ENCODE data around the gene BBS10. TPM values are rescaled to one million over a fixed set of nuclear protein-coding genes. Genes with fewer than 3 reads are reported as not detected.

BBS10 gene
- total and polyA plus RNA-seq, 2 donors (not counting 1 experiment from before 2014, with no cell fraction given) = 1.9 to 12.9 TPM

GRCh38 chr12:76384560-76384959 is 36.3 kb upstream of the BBS10 start:
- intact Hi-C loops (cut with micrococcal nuclease) = loop anchor here (10.0 kb wide), 1 partner anchor 200 kb away; no protein-coding TSS in a partner anchor
- H3K27ac ChIP-seq (ENCODE audit: low read length in 2 of 2) = no peak overlapping the region
- no peaks in the 10 kb centered on the region for H3K79me2 ChIP-seq (ENCODE audit: control insufficient read depth, insufficient read depth, low read length)
- H2AFZ ChIP-seq (ENCODE audit: insufficient read depth, low read depth, low read length, poor library complexity, severe bottlenecking) = no peak overlapping the region
- Mint-ChIP-seq H3K27me3 (no peaks in the 10 kb centered on the region), H3K4me3 (no peak overlapping the region), H3K4me1 (no peaks in the 10 kb centered on the region), H3K9me3 (ENCODE audit: insufficient read depth) (no peaks in the 10 kb centered on the region), H3K27ac (no peak overlapping the region)
- H3K4me3 ChIP-seq (ENCODE audit: control extremely low read depth in 1 of 5, extremely low read depth in 1 of 5, insufficient read depth in 1 of 5, low read depth in 2 of 5, low read length in 4 of 5) = no peak overlapping the region
- CTCF ChIA-PET = interaction anchor here (0.9 kb wide), 1 partner anchor 71 kb away, joined by 3 read pairs; no protein-coding TSS in a partner anchor
- no peaks in the 10 kb centered on the region for H3K4me1 ChIP-seq (ENCODE audit: control insufficient read depth in 2 of 2, insufficient read depth in 2 of 2, low read length in 2 of 2)
- DNase-seq = no peak
- 100% methylated on average over 2 of the region's 2 CpGs for WGBS (ENCODE audit: insufficient coverage)
- no peaks in the 10 kb centered on the region for H4K20me1 ChIP-seq (ENCODE audit: control insufficient read depth, insufficient read depth, low read length, poor library complexity, severe bottlenecking)
- TF ChIP-seq EZH2 (IDR thresholded peaks at IDR 0.05; ENCODE audit: borderline replicate concordance, insufficient read depth, low read depth, low read length, poor library complexity, severe bottlenecking) = no peak
- TF ChIP-seq CTCF (IDR thresholded peaks at IDR 0.05) = no peak
- no peaks in the 10 kb centered on the region for H3K9me3 ChIP-seq (ENCODE audit: control extremely low read depth in 1 of 3, control insufficient read depth in 2 of 3, insufficient read depth in 1 of 3, low read length in 2 of 3)
- no peak overlapping the region for H3K4me2 ChIP-seq (replicated peaks; ENCODE audit: low read depth, low read length, poor library complexity, severe bottlenecking)
- POLR2A ChIA-PET = no interaction called here
- H3K27me3 ChIP-seq (replicated peaks in 1 of 4; ENCODE audit: control extremely low read depth in 1 of 4, control insufficient read depth in 3 of 4, insufficient read depth in 4 of 4, low read length in 3 of 4) = no peaks in the 10 kb centered on the region
- H3K36me3 ChIP-seq (replicated peaks in 1 of 2; ENCODE audit: control extremely low read depth in 1 of 2, control insufficient read depth in 1 of 2, extremely low read depth in 1 of 2, insufficient read depth in 2 of 2, low read length in 1 of 2) = peaks cover 19 to 38% of the 10 kb centered on the region in 2 experiments
- ATAC-seq (ENCODE audit: low read depth) = no peak
- H3K9ac ChIP-seq (ENCODE audit: low read length) = no peak overlapping the region

- no peak overlapping the region for H3K4me2 ChIP-seq (replicated peaks; ENCODE audit: low read depth, low read length, poor library complexity, severe bottlenecking)
- H3K36me3 ChIP-seq (replicated peaks in 1 of 2; ENCODE audit: control extremely low read depth in 1 of 2, control insufficient read depth in 1 of 2, extremely low read depth in 1 of 2, insufficient read depth in 2 of 2, low read length in 1 of 2) = peaks cover 22 to 37% of the 10 kb centered on the region in 2 experiments
- no peaks in the 10 kb centered on the region for H4K20me1 ChIP-seq (ENCODE audit: control insufficient read depth, insufficient read depth, low read length, poor library complexity, severe bottlenecking)
- H3K27ac ChIP-seq (ENCODE audit: low read length in 2 of 2) = no peak overlapping the region
- H2AFZ ChIP-seq (ENCODE audit: insufficient read depth, low read depth, low read length, poor library complexity, severe bottlenecking) = no peak overlapping the region
- no peaks in the 10 kb centered on the region for H3K9me3 ChIP-seq (ENCODE audit: control extremely low read depth in 1 of 3, control insufficient read depth in 2 of 3, insufficient read depth in 1 of 3, low read length in 2 of 3)
- no peaks in the 10 kb centered on the region for H3K79me2 ChIP-seq (ENCODE audit: control insufficient read depth, insufficient read depth, low read length)
- no peak overlapping the region for H3K4me3 Mint-ChIP-seq
- no peak overlapping the region for H3K9ac ChIP-seq (ENCODE audit: low read length)
- ChIA-PET POLR2A (no interaction called here), CTCF (no interaction called here)
- intact Hi-C loops (cut with micrococcal nuclease) = loop anchor here (10.0 kb wide), 1 partner anchor 201 kb away; no protein-coding TSS in a partner anchor
- H3K4me1 ChIP-seq (ENCODE audit: control insufficient read depth in 2 of 2, insufficient read depth in 2 of 2, low read length in 2 of 2) = no peaks in the 10 kb centered on the region
- no peak overlapping the region for H3K27ac Mint-ChIP-seq
- H3K9me3 Mint-ChIP-seq (ENCODE audit: insufficient read depth) = no peaks in the 10 kb centered on the region
- WGBS (ENCODE audit: insufficient coverage) = no CpG with 5 or more reads among the region's 3 CpGs
- no peaks in the 10 kb centered on the region for H3K27me3 Mint-ChIP-seq
- DNase-seq = no peak
- ATAC-seq (ENCODE audit: low read depth) = no peak
- no peak for TF ChIP-seq EZH2 (IDR thresholded peaks at IDR 0.05; ENCODE audit: borderline replicate concordance, insufficient read depth, low read depth, low read length, poor library complexity, severe bottlenecking)
- no peak for TF ChIP-seq CTCF (IDR thresholded peaks at IDR 0.05)
- no peak overlapping the region for H3K4me3 ChIP-seq (ENCODE audit: control extremely low read depth in 1 of 5, extremely low read depth in 1 of 5, insufficient read depth in 1 of 5, low read depth in 2 of 5, low read length in 4 of 5)
- no peaks in the 10 kb centered on the region for H3K27me3 ChIP-seq (replicated peaks in 1 of 4; ENCODE audit: control extremely low read depth in 1 of 4, control insufficient read depth in 3 of 4, insufficient read depth in 4 of 4, low read length in 3 of 4)
- H3K4me1 Mint-ChIP-seq = no peaks in the 10 kb centered on the region
Observed at GRCh38 chr12:76383988-76384387, 35.8 kb upstream of the BBS10 start.

Data from B cell (primary cell).